NOMO-1 (cell line): Measurements from ENCODE around the gene ATP5MG.
A peak's percentile ranks its signal among the peaks of the same experiment; 100 is the strongest.
"Not testable (repeated sequence)": the region's sequence is repeated elsewhere in the genome, so short reads cannot be mapped to it uniquely, and the experiment has no call there.

Source experiments
- DNase-seq, 2 experiments: peaks; one replicate each; lab custom pipeline; 2025; ENCODE audit not compliant: unreplicated experiment in 2 of 2; lab: John Stamatoyannopoulos, UW

Gene ATP5MG, protein sequence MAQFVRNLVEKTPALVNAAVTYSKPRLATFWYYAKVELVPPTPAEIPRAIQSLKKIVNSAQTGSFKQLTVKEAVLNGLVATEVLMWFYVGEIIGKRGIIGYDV

DNA sequence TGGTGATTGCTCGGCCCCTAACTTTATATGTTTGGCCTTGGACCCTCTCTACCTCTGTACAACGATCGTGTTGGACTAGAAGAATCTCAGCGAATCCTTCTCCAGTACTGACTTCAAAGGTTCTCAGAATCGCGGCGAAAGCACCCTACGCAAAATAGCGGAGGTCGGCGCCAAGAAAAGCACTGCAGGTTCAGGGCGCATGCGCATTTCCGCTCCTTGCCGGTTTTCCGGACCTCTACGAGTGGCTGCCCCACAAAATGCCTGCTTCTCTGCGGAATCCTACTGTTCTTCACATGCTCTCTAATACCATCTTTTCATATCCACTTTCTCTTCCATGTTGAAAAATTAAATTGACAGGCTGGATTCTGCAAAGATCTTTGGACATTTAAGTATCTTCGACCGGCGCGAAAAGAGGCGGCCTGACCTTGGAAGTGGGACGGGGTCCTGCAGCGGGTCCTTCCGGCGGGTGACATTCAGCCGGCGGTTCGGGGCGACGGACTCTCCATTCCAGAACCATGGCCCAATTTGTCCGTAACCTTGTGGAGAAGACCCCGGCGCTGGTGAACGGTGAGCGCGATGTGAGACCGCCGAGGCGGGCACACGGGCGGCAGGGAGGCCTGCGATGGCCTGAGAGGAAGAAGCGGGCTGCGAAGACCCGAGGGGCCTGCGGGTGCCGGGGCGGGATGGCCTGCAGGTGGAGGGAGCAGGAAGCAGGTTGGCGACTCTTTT lies at the start of gene ATP5MG:
Gene ATP5MG, plus strand, starts transcription at position 456 of the 729 bp plus-strand sequence. Its CDS starts 60 bp downstream, at position 516.
- DNase-seq = peak; percentile 83 to 89

DNA sequence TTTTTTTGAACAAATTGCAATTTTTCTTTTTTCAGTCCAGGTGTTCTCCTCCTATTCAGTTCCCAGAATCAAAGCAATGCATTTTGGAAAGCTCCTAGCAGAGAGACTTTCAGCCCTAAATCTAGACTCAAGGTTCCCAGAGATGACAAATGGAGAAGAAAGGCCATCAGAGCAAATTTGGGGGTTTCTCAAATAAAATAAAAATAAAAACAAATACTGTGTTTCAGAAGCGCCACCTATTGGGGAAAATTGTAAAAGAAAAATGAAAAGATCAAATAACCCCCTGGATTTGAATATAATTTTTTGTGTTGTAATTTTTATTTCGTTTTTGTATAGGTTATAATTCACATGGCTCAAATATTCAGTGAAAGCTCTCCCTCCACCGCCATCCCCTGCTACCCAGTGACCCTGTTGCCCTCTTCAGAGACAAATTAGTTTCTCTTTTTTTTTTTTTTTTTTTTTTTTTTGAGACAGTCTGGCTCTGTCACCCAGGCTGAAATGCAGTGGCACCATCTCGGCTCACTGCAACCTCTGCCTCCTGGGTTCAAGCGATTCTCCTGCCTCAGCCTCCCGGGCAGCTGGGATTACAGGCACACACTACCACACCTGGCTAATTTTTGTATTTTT lies 48.2 kb upstream of the ATP5MG start:
- peak in 1 of 2 experiments; percentile 3 for DNase-seq

DNA sequence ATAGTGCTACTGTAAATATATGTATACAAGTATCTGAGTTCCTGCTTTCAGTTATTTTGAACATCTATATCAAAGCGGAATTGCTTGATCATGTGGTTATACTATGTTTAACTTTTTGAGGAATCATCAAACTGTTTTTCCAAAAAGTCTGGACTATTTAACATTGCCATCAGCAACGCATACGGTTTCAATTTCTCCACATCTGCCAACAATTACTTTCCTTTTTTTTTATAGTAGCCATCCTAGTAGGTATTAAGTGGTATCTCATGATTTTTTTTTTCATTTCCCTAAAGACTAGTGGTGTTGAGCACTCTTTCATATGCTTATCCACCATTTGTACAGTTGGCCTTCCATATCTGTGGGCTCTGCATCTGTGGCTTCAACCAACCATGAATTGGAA lies 43.3 kb upstream of the ATP5MG start:
- no peak for DNase-seq

DNA sequence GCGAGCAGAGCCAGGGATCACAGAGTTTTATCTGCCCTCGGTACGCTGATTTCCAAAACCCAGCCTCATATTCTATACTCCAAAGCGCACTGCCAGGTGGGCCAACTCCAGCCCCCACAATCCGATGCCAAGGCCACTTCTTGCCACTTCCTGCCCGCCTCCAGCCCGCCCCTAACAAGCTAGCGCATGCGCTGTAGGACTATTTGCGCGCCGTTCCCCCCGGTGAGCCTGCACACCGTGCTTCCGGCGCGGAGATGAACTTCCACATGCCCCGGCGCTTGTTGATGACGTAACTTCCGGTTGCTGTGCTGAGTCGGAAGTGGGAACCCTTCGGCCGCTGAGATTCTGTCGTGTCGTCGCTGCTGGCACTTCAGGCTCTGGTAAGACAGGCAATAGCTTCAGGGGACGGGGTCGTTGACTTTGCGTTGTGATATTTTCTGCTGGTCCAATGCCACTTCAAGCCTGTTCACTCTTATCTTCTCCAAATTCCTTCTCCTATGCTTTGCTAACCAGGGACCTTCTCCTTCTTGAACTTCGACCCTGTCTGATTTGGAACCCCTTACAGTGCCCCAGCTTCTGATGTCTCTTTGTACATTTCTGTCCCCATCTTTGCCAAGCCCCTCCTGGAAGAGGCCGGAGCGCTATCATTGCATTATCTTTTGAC lies 42.0 kb upstream of the ATP5MG start, which contains the start of gene UBE4A:
Gene UBE4A, plus strand, starts transcription at position 306 of the 664 bp plus-strand sequence. CDS start 5,481 bp downstream, outside the sequence.
- peak; percentile 92 to 93 for DNase-seq

DNA sequence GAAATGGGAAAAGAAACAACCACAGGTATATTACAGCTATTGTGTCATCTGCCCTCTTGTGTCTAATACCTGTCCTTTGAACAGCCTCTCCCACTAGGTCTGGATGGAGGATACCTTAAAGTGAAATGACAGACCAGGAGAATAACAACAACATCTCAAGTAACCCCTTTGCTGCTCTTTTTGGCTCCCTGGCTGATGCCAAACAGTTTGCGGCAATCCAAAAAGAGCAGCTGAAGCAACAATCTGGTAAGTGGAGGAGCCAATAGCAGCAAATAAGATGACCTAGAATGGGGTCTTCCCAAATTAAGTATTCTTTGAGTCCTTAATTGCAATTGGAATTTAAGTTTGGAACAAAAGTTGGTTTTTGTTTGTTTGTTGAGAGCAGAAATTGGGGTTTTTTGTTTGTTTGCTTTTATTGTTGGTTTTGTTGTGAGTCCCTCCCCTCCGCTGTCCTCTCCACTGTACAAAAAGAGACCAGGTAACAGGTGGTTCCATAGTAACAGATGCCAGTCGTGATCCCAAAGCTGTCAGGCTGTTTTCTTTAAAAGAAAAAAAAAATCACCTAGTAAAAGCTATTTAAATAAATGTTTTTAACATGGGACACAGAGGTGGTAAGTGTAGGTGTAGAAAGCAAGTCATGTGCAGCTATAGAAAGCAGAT lies 36.3 kb upstream of the ATP5MG start:
- no peak for DNase-seq

DNA sequence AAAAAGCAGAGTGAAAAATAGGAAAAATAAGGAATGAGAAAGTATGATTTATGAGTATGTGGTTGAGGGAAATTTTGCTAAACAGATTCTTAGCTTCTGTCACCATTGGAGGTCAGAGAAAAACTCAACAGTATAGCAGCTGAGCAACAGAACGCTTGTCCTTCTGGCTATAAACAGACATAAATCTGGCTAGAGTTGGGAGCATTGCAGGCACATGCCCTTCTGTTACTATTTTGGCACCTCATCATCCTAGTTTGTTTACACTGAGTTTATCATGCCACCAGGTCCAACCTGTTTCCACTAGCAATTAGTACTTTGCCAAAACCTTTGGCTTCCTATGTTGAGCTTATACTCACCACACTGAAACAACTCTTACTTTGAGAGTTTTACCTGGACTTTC lies 35.1 kb upstream of the ATP5MG start:
- DNase-seq = no peak

DNA sequence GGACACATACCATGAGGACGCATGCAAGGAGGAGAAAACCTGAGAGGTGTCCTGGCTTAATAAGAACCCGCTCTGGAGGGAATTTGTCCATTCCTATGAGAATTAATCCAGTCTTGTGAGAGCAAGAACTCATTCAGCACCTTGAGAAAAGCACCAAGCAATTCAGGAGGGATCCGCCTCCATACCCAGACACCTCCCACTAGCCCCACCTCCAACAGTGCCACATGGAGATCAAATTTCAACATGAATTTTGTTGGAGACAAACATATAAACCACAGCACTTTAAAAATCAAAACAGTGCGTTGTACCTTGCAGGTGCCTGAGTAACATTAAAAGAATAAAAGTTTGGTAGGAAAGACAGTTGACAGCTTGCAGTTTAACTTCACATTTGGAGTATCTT lies 30.6 kb upstream of the ATP5MG start:
- no peak for DNase-seq

DNA sequence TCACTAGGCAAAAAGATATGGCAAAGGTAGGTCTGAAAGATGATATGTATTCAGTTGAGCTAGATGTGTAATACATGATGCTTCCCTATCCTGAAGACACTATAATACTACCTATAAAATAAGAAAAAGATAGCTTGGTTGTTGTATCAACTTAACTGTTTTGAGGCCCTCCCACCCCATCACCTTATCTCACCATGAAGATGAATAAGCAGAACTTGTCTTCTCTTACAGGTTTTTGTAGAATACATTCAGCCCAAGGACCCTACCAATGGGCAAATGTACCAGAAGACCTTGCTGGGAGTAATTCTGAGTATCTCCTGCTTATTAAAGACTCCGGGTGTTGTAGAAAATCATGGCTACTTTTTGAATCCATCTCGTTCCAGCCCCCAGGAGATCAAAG lies 28.1 kb upstream of the ATP5MG start:
- DNase-seq = no peak

DNA sequence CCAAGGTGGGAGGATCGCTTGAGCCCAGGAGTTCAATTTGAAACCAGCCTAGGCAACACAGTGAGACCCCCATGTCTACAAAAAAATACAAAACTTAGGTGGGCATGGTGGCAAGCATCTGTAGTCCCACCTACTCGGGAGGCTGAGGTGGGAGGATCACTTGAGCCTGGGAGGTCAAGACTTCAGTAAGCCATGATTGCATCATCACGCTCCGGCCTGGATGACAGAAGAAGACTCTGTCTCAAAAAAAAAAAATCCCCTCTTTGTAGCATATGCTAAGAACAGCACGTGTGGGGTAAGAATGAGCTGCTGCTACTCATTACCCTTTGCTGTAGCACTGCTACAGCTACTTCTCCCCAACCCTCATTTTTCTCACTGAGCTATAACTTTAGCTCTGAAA lies 27.5 kb upstream of the ATP5MG start:
- DNase-seq = no peak

DNA sequence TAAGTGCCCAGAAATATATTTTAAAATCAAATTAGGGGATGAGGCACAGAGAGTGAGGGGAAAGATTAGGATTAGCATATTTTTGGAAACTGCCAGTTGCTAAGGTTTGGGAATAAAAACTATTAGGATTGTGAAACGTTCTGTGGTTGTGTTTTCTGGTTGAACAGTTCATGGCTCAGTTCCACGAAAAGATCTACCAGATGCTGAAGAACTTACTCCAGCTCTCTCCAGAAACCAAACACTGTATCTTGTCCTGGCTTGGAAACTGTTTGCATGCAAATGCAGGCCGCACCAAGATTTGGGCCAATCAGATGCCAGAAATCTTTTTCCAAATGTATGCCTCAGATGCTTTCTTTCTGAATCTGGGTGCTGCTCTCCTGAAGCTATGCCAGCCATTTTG lies 26.7 kb upstream of the ATP5MG start:
- DNase-seq = no peak

DNA sequence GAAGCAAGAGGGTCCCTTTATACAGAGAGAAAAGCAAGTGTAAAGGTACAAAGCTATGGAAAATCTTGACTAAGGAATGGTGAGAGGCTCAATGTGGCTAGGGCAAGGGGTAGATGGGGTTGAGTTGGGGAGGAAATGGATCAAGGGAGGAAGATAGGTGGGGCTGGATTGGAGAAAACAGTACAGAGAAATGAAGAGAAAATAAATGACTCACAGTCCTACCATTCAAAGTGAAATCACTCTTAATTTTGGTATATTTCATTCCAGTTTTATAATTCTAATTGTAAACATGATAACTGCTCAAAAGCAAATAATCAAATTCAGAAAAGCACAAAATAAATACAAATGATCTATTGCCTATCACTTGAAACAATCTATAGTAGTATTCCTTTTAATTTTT lies 25.4 kb upstream of the ATP5MG start:
- DNase-seq = no peak

DNA sequence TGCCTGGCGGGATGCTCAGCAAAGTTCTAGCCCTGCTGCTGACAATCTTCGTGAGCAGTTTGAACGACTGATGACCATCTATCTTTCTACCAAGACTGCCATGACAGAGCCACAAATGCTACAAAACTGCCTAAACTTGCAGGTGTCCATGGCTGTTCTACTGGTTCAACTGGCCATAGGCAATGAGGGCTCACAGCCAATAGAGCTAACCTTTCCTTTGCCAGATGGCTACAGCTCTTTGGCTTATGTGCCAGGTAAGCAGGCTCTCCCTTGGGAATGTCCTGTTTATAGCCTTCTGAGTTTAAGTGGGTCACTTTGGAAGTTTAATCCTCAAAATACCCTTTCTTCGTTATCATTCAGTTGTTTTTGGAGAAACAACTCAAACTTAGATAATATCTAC lies 21.9 kb upstream of the ATP5MG start:
- DNase-seq = no peak

DNA sequence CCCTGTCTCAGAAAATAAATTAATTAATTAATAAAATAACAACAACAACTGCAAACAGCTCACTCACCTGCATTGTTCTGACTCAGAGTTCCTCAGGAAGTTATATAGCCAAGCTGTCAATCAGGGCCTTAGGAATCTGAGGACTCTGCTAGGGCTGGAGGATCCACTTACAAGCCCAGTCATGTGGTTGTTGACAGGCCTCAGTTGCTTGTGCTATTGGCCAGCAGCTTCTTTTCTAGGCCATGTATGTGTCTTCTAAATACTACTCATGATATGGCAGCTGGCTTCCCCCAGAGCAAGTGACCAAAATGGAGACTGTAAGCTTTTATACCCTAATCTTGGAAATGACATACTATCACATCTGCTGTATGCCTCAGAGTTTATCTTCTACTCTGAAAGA lies 20.8 kb upstream of the ATP5MG start:
- DNase-seq = no peak

DNA sequence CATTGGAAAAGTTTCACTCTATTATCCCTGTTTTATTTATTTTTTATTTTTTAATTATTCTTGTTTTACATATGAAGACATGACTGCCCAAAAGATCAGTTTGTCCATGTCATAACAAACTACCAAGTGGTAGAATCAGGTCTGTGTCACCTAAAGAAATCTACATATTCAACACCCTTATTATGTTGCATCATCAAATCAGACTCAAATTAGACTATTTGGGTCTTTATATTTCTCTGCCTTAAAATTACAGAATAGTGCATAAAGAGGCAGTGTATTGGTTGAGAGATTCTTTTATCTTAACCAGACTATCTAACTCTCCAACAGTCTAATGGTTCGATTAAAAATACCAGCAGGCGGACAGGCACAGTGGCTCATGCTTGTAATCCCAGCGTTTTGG lies 18.5 kb upstream of the ATP5MG start:
- DNase-seq = no peak

DNA sequence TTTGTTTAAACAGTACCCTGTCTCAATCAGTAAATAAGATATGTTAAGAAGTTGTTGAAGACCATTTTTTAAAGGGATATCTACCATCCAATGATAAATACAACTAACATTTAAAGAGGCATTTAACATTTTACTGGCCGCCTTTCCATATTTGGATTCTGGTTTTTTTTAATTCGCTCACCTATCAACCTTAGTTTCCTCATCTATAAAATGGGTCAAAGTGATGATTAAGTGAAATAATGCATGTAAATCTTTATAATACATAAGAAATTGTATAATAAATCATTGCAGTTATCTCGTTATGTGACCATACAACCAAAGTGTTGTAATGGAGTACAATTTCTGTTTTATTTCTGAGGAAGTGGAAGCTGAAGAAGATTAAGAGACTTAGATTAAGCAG lies 17.7 kb upstream of the ATP5MG start:
- no peak for DNase-seq

DNA sequence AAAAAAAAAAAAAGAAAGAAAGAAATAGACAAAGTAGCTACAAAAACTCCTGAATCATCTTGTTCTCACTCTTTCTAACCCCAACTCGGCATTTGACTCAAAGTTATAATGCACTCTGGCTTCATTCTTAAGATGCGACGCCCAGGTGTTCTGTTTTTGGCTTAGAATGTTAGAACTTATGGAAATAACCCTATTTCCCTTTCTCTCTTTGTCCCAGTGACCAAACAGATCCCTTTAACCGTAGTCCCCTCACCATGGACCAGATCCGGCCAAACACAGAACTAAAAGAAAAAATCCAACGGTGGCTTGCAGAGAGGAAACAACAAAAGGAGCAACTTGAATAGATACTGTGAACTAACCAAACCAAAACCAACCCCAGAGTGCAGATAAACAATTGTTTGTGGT lies 5.3 kb upstream of the ATP5MG start:
- no peak for DNase-seq

DNA sequence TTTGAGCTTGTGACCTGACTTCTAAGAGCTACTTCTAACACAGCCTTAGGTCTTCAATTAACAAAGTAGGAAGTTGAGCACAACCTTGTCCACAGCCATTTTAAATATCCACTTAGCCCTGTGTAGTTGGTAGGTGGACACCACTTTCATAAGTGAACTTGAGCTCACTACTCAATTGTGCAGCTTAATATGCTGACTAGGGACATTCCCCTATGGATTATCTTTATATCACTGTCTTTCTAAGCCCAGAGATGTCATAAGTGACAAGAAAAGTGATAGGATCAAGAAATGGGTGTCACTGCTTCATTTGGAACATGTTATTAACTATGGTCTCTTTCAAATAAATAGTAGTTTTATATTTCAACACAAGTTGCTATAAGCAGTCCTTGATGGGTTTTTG lies 4.0 kb upstream of the ATP5MG start:
- DNase-seq = no peak

DNA sequence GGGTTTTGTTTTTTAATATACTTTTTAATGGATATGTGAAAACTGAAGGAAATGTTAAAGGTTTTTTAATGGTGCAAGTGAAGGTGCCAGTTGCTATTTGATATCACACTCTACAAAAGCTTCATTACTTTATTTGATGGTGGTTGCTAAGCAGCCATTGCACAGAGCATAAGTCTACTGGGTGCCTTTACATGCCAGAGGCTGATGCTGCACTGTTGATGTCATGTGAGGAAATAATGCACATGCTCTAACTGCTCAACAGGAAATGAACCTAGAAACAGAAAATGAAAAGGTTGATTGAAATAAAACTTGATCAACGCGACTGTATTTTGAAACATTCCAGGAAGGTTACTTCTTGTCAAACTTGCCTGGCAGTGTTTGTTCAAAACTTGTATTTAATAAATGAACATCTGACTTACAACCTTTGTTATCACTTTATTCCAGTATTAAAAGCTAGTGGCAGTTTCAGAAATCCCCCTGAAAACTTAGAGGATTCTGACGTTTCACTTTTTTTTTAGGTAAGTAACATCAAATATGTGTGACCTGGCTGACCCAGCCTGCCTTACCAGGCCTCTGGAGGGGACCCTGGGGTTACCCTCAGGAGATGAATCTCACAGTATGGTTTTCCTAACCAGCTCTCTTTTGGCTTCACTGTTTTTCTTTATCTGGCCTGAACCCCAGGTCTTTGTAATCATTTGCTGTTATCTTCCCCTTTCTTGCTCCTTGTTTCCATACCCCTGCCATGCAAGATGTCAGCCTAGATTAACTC lies 2.4 kb upstream of the ATP5MG start:
- no peak for DNase-seq

DNA sequence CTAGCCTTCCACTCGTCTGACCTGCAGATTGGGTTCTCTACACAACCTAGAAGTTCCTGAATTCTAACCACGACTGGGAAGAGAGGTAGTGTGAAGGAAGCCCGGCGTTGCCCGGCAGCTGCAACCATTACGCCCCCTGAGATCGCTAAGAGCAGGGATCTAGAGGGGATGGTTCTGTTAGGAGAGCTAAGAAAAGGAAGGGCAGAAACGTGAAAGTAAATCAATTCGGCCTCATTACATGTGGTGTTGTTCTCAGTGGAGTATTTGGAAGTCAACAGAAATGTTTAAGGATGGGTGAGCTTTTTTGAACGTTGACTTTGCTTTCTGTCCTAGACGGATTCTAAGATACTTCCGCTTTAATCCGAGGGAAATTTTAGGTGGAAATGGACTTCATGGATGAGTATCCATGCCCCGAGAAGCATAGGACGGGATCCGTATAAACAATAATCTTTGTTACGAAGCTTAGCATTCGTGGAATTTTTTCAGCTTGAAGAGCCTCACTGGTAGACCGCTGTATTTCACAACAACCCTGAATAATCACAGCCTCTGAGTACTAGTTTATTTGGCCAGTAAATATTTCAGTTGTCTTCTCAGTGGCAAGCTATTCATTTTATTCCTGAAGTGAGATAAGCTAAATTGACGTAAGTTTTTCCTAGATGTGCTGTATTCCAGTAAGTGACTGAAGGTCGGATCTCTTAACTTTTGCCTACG lies 629 bp downstream of the ATP5MG start:
- peak; percentile 47 to 61 for DNase-seq

DNA sequence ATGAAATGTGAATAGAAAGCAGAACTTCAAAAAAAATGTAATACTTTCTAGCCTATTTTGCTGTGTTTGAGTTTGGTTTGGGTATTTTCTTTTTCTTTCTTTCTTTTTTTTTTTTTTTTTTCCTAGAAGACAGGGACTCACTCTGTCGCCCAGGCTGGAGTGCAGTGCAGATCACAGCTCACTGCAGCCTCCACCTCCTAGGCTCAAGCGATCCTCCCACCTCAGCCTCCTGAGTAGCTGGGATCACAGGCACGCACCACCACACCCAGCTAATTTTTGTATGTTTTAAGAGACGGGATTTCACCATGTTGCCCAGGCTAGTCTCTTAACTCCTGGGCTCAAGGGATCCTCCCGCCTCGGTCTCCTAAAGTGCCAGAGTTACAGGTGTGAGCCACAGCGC lies 1.2 kb downstream of the ATP5MG start:
- not testable (repeated sequence) for DNase-seq
